ENCODE measurements around the gene ADAMTS2. TPM values are rescaled to one million over a fixed set of nuclear protein-coding genes. Genes with fewer than 3 reads are reported as not detected.

ADAMTS2 gene
- total RNA-seq, 1 donor from 2014 or later, result 11.9 TPM

GRCh38 chr5:179152941-179153340 lies 192.3 kb downstream of the ADAMTS2 start:
- DNase-seq (ENCODE audit: low spot score) (no peak), ATAC-seq (no peak)

DNA sequence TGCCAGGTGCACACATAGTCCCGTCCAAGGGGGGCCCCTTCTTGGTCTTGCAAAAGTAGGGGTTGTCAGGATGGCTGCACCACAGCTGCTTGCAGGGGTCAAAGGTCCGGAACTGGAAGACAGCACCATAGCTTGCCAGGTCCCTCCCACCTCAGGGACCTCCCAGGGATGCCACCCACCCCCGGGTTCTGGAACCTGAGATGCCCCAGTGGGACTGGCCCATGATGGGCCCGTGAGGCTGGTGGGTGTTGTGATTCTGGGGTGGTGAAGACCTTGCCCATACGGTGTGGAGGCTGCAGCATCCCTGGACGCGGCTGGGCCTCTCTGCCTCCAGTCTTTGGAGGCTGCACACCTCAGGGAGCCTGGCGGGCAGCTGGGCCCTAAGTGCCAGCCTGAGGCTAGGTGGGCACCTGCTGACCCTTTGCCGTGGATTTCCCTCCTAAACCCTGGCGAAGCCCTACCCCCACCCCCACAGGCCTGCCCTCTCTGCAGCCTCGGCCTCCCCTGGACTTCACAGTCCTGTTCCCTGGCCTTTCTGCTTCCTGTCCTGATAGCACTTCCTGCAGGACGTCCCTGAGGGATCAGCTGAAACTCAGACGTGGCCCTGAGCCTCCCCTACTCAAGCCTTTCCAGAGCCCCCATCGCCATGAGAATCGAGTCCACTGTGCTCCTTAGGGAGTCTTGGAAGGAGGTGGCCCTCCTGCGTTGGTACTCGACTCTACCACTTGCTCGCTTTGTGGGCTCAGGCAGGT lies 192.9 kb downstream of the ADAMTS2 start:
- DNase-seq (ENCODE audit: low spot score) (no peak), ATAC-seq (peak; percentile 13)

DNA sequence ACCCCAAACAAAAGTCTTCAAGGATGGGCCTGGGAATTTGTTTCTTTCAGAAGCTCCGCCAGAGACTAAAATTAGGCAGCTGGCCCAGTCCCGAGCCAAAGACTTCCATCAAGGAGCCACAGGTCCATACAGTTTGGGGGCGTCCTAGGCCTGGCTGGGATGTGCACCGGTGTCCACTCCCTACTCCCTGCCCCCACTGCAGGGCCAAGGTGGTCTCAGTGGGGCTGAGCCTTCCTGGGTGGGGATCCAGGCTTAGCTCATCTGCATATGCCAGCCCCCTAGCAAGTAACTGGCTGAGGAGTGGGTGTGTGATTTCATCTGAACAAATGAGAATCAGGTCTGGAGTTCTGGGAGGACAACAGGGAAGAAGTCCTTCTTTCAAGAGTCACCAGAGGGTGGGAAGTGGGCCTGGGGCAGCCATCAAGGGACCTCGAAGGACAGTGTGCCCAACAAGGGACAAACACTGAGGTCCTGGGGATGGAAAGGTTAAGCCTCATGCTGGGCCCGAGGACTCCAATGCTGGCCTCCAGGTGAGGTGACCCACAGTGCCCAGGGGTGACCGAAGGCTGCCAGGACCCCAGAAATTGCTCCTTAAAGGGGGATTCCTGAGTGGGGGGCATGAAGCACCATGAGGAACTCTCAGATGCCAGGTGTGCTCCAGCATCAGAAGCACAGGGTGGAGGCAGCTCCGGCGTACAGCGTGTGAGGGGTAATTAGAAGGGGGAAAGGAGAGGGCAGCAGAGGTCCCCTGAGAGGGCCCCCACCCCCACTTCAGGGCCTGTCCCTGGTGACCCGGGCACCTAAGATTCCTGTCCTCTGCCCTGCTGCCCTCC lies 193.8 kb downstream of the ADAMTS2 start:
- DNase-seq (ENCODE audit: low spot score) (no peak), ATAC-seq (no peak)

DNA sequence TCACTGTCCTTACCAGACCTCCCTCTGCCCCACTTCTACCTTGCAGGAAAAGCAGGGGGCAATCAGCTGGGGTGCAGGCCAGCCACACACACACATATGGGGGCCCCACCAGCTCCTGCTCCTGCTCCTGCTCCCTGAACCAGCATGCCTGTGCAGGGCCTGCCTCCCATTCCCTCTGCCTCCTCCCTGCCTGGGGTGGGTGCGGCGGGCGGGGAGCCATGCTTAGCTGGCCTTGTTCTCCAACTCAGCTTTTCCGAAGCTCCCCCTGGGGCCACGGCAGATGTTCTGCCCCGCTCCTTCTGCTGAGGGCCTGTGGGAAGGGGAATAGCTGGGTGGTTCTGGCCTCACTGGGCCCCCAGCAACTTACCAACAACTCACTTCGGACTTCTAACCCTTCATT lies 195.2 kb downstream of the ADAMTS2 start:
- no peak for DNase-seq (ENCODE audit: low spot score)
- ATAC-seq, result no peak

DNA sequence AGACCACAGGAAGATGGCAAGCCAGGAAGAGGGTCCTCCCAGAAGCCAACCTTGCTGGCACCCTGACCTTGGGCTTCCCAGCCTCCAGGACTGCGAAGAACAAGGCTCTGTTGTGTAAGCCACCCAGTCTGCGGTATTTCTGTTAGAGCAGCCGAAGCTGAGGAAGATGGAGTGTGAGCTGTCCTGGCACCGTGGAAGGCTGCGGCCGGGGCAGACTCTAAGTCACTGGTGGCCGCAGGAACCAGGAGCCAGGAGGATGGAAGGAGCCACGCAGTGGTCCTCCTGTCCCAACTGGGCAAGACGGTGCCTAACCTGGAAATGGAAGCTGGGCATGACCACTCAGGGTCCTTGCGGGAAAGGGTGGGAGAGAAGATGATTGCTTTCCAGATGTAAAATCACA lies 196.0 kb downstream of the ADAMTS2 start:
- no peak for ATAC-seq
- DNase-seq (ENCODE audit: low spot score), result no peak

GRCh38 chr5:179148703-179149170 lies 196.5 kb downstream of the ADAMTS2 start:
- no peak for ATAC-seq
- no peak for DNase-seq (ENCODE audit: low spot score)

- ATAC-seq (no peak), DNase-seq (ENCODE audit: low spot score) (no peak)
These were observed 197.1 kb downstream of the ADAMTS2 start for GRCh38 chr5:179147991-179148702.

GRCh38 chr5:179146277-179146676 lies 199.0 kb downstream of the ADAMTS2 start:
- DNase-seq (ENCODE audit: low spot score), result no peak
- no peak for ATAC-seq

- ATAC-seq (no peak), DNase-seq (ENCODE audit: low spot score) (no peak)
These were observed 201.8 kb downstream of the ADAMTS2 start for GRCh38 chr5:179143446-179143845.

DNA sequence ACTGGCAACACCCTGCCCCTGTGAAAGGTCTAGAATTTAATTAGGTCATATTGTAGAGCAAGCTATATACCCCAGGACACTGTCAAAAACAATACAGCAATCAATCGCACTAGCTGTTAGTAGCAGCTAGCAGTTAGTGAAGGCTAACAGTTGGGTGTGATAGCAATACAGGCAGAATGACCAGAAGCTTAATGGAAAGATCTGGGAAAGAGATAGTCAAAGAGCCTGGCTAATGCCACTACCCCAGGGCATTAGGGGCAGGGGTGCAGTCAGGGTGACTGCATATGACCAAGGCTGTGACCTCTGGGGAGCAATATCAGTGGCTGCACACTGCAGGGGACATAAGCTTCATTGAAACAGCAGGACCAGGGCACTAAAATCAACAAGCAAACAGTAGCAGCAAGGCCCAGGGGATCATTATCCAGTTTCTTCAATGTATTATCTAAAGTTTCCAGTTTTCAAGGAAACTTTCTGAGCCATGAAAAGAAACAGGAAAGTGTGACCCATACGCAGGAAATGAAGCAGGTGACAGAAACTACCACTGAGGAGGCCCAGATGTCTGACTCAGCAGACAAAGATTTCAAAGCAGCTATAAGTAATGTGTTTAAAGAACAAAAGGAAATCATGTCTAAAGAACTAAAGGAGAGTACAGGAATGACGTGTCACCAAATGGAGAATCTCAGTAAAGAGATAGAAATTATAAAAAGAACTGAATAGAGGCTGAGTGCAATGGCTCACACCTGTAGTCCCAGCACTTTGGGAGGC lies 202.6 kb downstream of the ADAMTS2 start:
- no peak for DNase-seq (ENCODE audit: low spot score)
- ATAC-seq, result peak; percentile 37

- ATAC-seq (no peak), DNase-seq (ENCODE audit: low spot score) (no peak)
These were observed 203.4 kb downstream of the ADAMTS2 start for GRCh38 chr5:179141867-179142266.

DNA sequence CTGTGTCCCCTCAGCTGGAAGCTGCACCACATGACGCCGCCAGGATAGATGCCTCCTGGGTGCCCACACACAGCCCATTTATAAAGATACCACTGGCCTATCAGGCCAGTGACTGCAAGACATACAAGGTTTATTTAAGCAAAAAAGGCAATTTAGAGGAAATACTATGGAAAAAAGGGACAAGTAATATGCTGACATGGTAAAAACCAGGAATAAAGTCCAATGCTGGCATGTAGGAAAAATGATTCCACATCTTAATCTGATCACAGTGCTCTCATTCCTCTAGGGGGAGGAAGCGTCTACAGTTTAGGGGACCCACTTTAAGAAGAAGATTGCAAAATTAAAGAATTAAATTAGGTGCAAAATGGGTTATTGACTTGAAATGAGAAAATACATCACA lies 205.0 kb downstream of the ADAMTS2 start:
- DNase-seq (ENCODE audit: low spot score), result no peak

DNA sequence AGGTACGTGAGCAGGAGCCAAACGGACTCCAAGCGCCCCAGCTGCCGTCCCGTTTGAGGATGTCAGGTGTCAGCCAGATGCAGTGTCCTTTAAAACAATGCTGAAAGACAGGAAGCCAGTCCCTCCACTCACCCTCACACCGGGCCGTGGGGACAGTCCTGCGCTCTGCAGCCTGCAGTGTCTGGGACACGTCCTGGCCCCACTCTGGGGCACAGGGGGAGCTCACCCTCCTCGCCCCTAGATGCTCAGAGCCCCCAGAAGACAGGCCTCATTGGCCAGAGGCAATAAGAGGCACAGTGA lies 205.4 kb downstream of the ADAMTS2 start:
- ATAC-seq, result no peak
- no peak for DNase-seq (ENCODE audit: low spot score)

More for the DNA sequence above, 205.0 kb downstream of the ADAMTS2 start:
- no peak for ATAC-seq

DNA sequence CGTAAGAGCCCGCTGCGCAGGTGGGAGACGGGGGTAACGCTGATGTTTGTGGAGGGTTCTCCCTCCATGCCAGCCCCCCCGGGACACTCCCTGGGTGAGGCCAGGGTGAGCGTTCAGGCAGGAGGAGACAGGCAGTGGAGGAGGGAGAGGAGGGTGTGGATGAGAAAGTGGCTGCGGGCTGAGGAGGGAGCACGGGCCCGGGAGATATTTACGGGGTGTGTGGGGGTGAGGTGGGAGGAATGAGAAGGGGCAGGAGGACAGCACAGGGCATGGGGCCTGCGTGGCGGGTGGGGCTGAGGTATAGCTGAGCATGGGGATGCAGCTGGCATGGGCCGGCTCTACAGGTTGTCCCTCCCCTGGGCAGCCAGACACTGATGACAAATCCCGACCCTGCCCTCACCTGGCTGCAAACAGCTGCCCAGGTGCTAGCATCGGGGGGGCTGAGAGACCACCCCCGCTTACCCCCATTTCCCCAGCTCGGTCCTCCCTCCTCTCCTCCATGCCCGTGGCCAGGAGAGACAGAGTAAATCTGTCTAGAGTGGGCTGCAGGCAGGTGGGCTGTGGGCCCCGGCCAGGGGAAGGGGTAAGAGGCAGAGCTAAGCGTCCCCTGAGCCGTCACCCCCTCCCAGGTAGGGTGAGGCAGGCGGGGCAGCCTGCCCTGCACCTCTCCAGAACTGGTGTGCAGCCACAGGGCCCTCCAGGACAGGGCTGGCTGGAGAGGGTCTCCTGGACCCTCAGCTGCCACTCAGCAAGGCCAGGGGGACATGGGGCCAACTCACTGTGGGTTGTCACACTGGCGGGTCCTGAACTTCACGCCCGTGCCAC lies 205.9 kb downstream of the ADAMTS2 start:
- DNase-seq (ENCODE audit: low spot score) (no peak), ATAC-seq (no peak)

DNA sequence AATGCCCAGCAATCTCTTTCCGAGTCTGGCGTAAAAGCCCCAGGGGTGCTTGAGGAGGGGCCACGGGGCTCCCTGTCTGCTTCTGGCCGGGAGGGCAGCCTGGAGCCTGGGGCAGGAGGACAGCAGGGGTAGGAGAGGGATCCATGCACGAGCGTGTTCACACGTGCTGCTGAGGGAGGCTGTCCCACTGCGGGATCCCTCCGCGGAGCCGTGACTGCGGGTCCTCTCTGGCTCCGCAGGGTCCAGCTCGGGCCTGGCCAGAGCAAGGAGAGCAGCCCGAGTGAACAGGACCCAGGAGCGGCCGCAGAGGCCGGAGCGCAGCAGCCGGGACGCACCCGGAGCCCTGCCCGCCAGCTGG lies 206.7 kb downstream of the ADAMTS2 start:
- no peak for DNase-seq (ENCODE audit: low spot score)
- no peak for ATAC-seq

DNA sequence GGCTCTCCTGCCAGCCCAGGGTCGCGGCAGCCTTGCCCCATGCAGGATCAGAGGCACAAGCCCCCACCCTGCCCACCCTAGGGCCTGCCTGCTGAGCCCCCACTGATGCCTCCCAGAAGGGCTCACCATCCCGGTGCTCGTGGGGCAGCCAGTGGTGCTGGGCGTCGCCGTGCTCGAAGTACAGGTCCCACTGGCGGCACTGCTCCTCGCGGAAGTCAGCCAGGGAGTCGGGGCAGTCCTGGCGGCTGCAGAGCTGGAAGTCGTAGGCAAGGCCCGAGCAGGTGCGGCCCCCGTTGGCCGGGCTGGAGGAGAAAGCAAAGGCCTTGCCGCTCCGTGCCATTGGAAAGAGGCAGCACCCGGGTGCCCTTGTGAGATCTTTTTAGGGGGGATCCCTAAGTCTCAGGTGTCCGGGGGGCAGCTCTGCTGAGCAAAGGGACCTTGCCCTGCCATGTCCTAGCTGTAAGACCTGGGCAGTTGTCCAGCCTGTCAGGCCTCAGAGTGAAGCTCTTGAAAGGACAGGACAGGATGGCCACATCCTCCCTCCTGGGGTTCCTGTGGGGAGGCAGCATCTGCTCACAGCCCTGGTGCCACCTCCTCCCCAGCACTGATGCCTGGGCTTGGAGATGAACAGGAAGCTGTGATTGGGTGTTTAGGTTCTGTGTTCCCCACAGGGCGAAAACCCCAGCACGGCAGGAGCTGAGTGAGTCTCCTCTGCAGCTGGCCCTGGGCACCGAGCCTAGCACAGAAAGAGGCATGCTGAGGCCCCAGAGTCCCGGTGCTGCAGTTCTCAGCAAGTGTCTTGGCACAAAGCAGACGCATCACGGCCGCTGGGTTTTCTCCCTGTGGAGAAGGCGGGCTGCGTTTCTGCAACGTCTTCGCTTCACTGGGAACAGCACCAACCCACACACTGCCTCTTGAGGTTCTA lies 207.4 kb downstream of the ADAMTS2 start:
- DNase-seq (ENCODE audit: low spot score), result no peak
- ATAC-seq, result no peak

- ATAC-seq, result no peak
- no peak for DNase-seq (ENCODE audit: low spot score)
These were observed 208.1 kb downstream of the ADAMTS2 start for GRCh38 chr5:179137016-179137642.

- ATAC-seq (no peak), DNase-seq (ENCODE audit: low spot score) (no peak)
These were observed 209.6 kb downstream of the ADAMTS2 start for GRCh38 chr5:179135441-179136215.
